Kidney (tissue), 14 donors: Measurements from ENCODE around the gene VSX2. TPM values are rescaled to one million over a fixed set of nuclear protein-coding genes. Genes with fewer than 3 reads are reported as not detected.
A peak's percentile ranks its signal among the peaks of the same experiment; 100 is the strongest.

ENCODE experiments used
- DNase-seq, 5 donors: peaks; one replicate each; pipeline ENCODE4 v3.0.0-alpha.2; 2013 to 2020
- FAIRE-seq: peaks from 2 replicates; lab custom pipeline; 2012; peaks lifted over from hg19 to GRCh38; lab: Jason Lieb, UNC
- H3K27ac ChIP-seq, 2 donors: one replicate each; pipeline ENCODE4 v1.7.0; 2013; ENCODE audit warnings: low read depth in 2 of 2, low read length in 2 of 2, inconsistent platforms in 1 of 2
- H3K27me3 ChIP-seq: one replicate; pipeline ENCODE4 v1.7.1; 2013; ENCODE audit warnings: low read length, inconsistent platforms; ENCODE audit not compliant: control insufficient read depth, insufficient read depth
- H3K36me3 ChIP-seq, 3 donors: one replicate each; pipeline versions ENCODE4 v1.7.0 to v1.7.1; 2013; ENCODE audit warnings: low read length in 3 of 3, control low read depth in 1 of 3, inconsistent platforms in 1 of 3; ENCODE audit not compliant: insufficient read depth in 3 of 3, control insufficient read depth in 2 of 3
- H3K4me1 ChIP-seq, 3 donors: one replicate each; pipeline versions ENCODE4 v1.7.0 to v1.7.1; 2013; ENCODE audit warnings: low read length in 3 of 3, inconsistent platforms in 1 of 3, low read depth in 1 of 3; ENCODE audit not compliant: control insufficient read depth in 2 of 3, insufficient read depth in 2 of 3
- H3K4me3 ChIP-seq, 3 donors: one replicate each; pipeline versions ENCODE4 v1.7.0 to v1.8.1; 2013; ENCODE audit warnings: low read length in 3 of 3, control low read depth in 1 of 3, inconsistent platforms in 1 of 3
- H3K9ac ChIP-seq, 3 donors: one replicate each; pipeline versions ENCODE4 v1.7.0 to v1.7.1; 2013; ENCODE audit warnings: low read length in 3 of 3, control low read depth in 1 of 3, inconsistent platforms in 1 of 3
- H3K9me3 ChIP-seq, 3 donors: one replicate each; pipeline versions ENCODE4 v1.7.0 to v1.7.1; 2013; ENCODE audit warnings: low read length in 3 of 3, control low read depth in 1 of 3, inconsistent platforms in 1 of 3; ENCODE audit not compliant: control insufficient read depth in 2 of 3, insufficient read depth in 1 of 3
- CTCF ChIP-seq: IDR thresholded peaks from 3 replicates; pipeline ENCODE4 v1.5.1; 2012; ENCODE audit warnings: mild to moderate bottlenecking, moderate library complexity, borderline replicate concordance; ENCODE audit not compliant: insufficient read depth; ENCODE audit errors: extremely low read depth
- intact Hi-C: fragments of 100-400 bp; cut with DNase I; formaldehyde crosslinking; loops from one replicate; pipeline ENCODE4 v1.11.1; 2022
- polyA plus RNA-seq: library from polyadenylated mRNA; stranded (reverse); fragments of 350-450 nt; fragmentation: Illumina TruSeq; extraction: RNeasy Lipid Tissue Mini Kit (QIAGEN cat#74804); gene quantifications from one replicate; pipeline ENCODE4 v1.2.3, GENCODE V29; 2014; ENCODE audit warnings: low read depth, low replicate concordance; ENCODE audit not compliant: insufficient read depth
- total RNA-seq: library from RNA; stranded (reverse); fragmentation: NEBNext Ultra II Directional; extraction: Animal tissue kit (Norgen Biotek cat#: 25700); gene quantifications from one replicate; pipeline ENCODE4 v1.2.1, GENCODE V29; 2021
- donor health status: control.
- donor health status: control.
- donor health status: control.
- donor health status: control.
- donor health status: control.
- donor health status: DM: yes; HTN: yes; CAD: no.
- donor health status: Normal renal cell carcinoma (clear cell type).

The VSX2 gene
- total and polyA plus RNA-seq, 2 donors from 2014 or later = not detected

- Histone ChIP-seq H3K27me3 (no peaks in the 10 kb centered on the region), H3K36me3 (peaks cover 7 to 21% (median 19%) of the 10 kb centered on the region in 3 donors), H3K4me1 (peaks cover 3 to 20% (median 15%) of the 10 kb centered on the region in 3 donors), H3K27ac (peak overlapping the region; percentile 51 to 71), H3K9ac (no peak overlapping the region), H3K4me3 (peak overlapping the region in 1 of 3 donors; percentile 5), H3K9me3 (no peaks in the 10 kb centered on the region)
- FAIRE-seq = no peak
- peak in 2 of 5 donors; percentile 30 to 61 for DNase-seq
- no peak for TF ChIP-seq CTCF
- intact Hi-C loops = no loop called here
These were observed 59.9 kb downstream of the VSX2 start for GRCh38 chr14:74299061-74299545.

- FAIRE-seq (no peak), DNase-seq (peak in 1 of 5 donors; percentile 7)
- intact Hi-C loops = no loop called here
- Histone ChIP-seq H3K36me3 (peaks cover 4 to 12% (median 10%) of the 10 kb centered on the region in 3 donors), H3K4me3 (peak overlapping the region; percentile 81 to 95 (median 91)), H3K4me1 (peaks cover 3 to 20% (median 11%) of the 10 kb centered on the region in 3 donors), H3K9me3 (no peaks in the 10 kb centered on the region), H3K27ac (no peak overlapping the region), H3K9ac (peak overlapping the region; percentile 75 to 97 (median 75)), H3K27me3 (no peaks in the 10 kb centered on the region)
- TF ChIP-seq CTCF = no peak
These were observed 62.4 kb downstream of the VSX2 start for GRCh38 chr14:74301594-74302151.

GRCh38 chr14:74302152-74302628 lies 62.9 kb downstream of the VSX2 start:
- FAIRE-seq (no peak), DNase-seq (peak in 2 of 5 donors; percentile 66 to 73)
- no peaks in the 10 kb centered on the region for H3K9me3 ChIP-seq
- H3K4me3 ChIP-seq = peak overlapping the region; percentile 81 to 95 (median 91)
- peak overlapping the region; percentile 59 to 87 for H3K27ac ChIP-seq
- peak overlapping the region; percentile 75 to 97 (median 75) for H3K9ac ChIP-seq
- peaks cover 3 to 20% (median 8%) of the 10 kb centered on the region in 3 donors for H3K4me1 ChIP-seq
- no peak for TF ChIP-seq CTCF
- intact Hi-C loops = no loop called here
- H3K36me3 ChIP-seq = peaks cover 4 to 12% (median 6%) of the 10 kb centered on the region in 3 donors
- no peaks in the 10 kb centered on the region for H3K27me3 ChIP-seq
